Osteocyte (in vitro differentiated cells): ENCODE results near the gene AP3B1. TPM values are rescaled to one million over a fixed set of nuclear protein-coding genes. Genes with fewer than 3 reads are reported as not detected.

Experiments used
- DNase-seq: peaks from one replicate; pipeline ENCODE4 v3.0.0; 2021; ENCODE audit warnings: mixed read lengths; ENCODE audit not compliant: unreplicated experiment; ENCODE audit errors: extremely low spot score
- H3K27ac Mint-ChIP-seq: one replicate; pipeline ENCODE4 v1.8.0; 2021; ENCODE audit warnings: mild to moderate bottlenecking, mixed read lengths; ENCODE audit not compliant: unreplicated experiment
- H3K27me3 Mint-ChIP-seq: one replicate; pipeline ENCODE4 v1.8.0; 2021; ENCODE audit warnings: mixed read lengths; ENCODE audit not compliant: unreplicated experiment
- H3K36me3 Mint-ChIP-seq: one replicate; pipeline ENCODE4 v1.8.0; 2021; ENCODE audit warnings: mixed read lengths; ENCODE audit not compliant: unreplicated experiment
- H3K4me1 Mint-ChIP-seq: one replicate; pipeline ENCODE4 v1.8.0; 2021; ENCODE audit warnings: mixed read lengths; ENCODE audit not compliant: unreplicated experiment
- H3K4me3 Mint-ChIP-seq: one replicate; pipeline ENCODE4 v1.8.0; 2021; ENCODE audit warnings: mild to moderate bottlenecking, moderate library complexity, mixed read lengths; ENCODE audit not compliant: unreplicated experiment
- H3K9me3 Mint-ChIP-seq: one replicate; pipeline ENCODE4 v1.8.0; 2021; ENCODE audit warnings: mixed read lengths; ENCODE audit not compliant: unreplicated experiment
- CTCF ChIP-seq: fragments of 200-600 bp; sonication (generic); IDR thresholded peaks from 2 replicates; pipeline ENCODE4 v1.5.0; 2021; ENCODE audit warnings: antibody characterized with exemption, mild to moderate bottlenecking, moderate library complexity
- total RNA-seq: library from RNA; stranded (reverse); gene quantifications from 2 replicates; pipeline ENCODE4 v1.2.1, GENCODE V29; 2021

Gene AP3B1
- total RNA-seq, 1 donor from 2014 or later: 57.0 TPM

- Mint-ChIP-seq H3K27me3 (no peaks in the 10 kb centered on the region), H3K27ac (no peak overlapping the region), H3K9me3 (no peaks in the 10 kb centered on the region), H3K36me3 (peaks cover 12% of the 10 kb centered on the region), H3K4me1 (no peaks in the 10 kb centered on the region), H3K4me3 (no peak overlapping the region)
- TF ChIP-seq CTCF: no peak
- no peak for DNase-seq
Observed at GRCh38 chr5:78132507-78132906, 162.0 kb downstream of the AP3B1 start.

- no peak for TF ChIP-seq CTCF
- no peaks in the 10 kb centered on the region for H3K9me3 Mint-ChIP-seq
- no peak overlapping the region for H3K27ac Mint-ChIP-seq
- no peaks in the 10 kb centered on the region for H3K27me3 Mint-ChIP-seq
- H3K36me3 Mint-ChIP-seq: peaks cover 15% of the 10 kb centered on the region
- no peaks in the 10 kb centered on the region for H3K4me1 Mint-ChIP-seq
- no peak overlapping the region for H3K4me3 Mint-ChIP-seq
- DNase-seq: no peak
Observed at GRCh38 chr5:78129597-78129996, 164.9 kb downstream of the AP3B1 start.

- Mint-ChIP-seq H3K36me3 (peaks cover 13% of the 10 kb centered on the region), H3K4me3 (no peak overlapping the region), H3K9me3 (no peaks in the 10 kb centered on the region), H3K27ac (no peak overlapping the region), H3K27me3 (no peaks in the 10 kb centered on the region), H3K4me1 (no peaks in the 10 kb centered on the region)
- DNase-seq: no peak
- peak; percentile 38 for TF ChIP-seq CTCF
Observed at GRCh38 chr5:78127875-78128274, 166.6 kb downstream of the AP3B1 start.

GRCh38 chr5:78126536-78126935 lies 168.0 kb downstream of the AP3B1 start:
- Mint-ChIP-seq H3K27me3 (no peaks in the 10 kb centered on the region), H3K27ac (no peak overlapping the region), H3K4me1 (no peaks in the 10 kb centered on the region), H3K36me3 (peaks cover 13% of the 10 kb centered on the region), H3K9me3 (no peaks in the 10 kb centered on the region), H3K4me3 (no peak overlapping the region)
- DNase-seq: no peak
- no peak for TF ChIP-seq CTCF

- TF ChIP-seq CTCF: no peak
- Mint-ChIP-seq H3K27me3 (no peaks in the 10 kb centered on the region), H3K4me1 (no peaks in the 10 kb centered on the region), H3K27ac (no peak overlapping the region), H3K36me3 (peaks cover 49% of the 10 kb centered on the region), H3K9me3 (peaks cover 11% of the 10 kb centered on the region), H3K4me3 (no peak overlapping the region)
- DNase-seq: no peak
Observed at GRCh38 chr5:78116167-78116566, 178.3 kb downstream of the AP3B1 start.
